H1 (cell line): Measurements from ENCODE around the gene PSME1. TPM values are rescaled to one million over a fixed set of nuclear protein-coding genes. Genes with fewer than 3 reads are reported as not detected.

Source experiments
- CHD1 ChIP-seq: IDR thresholded peaks from 2 replicates; pipeline ENCODE4 v1.6.1; 2012; ENCODE audit warnings: low read depth, low read length, improper control_type of control experiment
- POLR2AphosphoS5 ChIP-seq: IDR thresholded peaks from 2 replicates; pipeline ENCODE4 v1.6.1; 2011; ENCODE audit warnings: low read depth, low read length
- polyA plus RNA-seq, 7 experiments: library from polyadenylated mRNA; depleted of rRNA in 3 of 7; stranded (reverse) in 5 of 7; unstranded in 2 of 7; fragments of >200 nt in 5 of 7; fragments of 200-250 nt in 2 of 7; gene quantifications; 1 replicate in 5 of 7; 2 replicates in 1 of 7; 4 replicates in 1 of 7; pipeline versions ENCODE4 v1.2.1 to v1.2.3, GENCODE V29; 2011 to 2013; ENCODE audit warnings: missing spikeins in 2 of 7, mixed read lengths in 2 of 7
- total RNA-seq: library from RNA; stranded (reverse); fragmentation: NEBNext Ultra II Directional; extraction: Animal tissue kit (Norgen Biotek cat#: 25700); gene quantifications from 2 replicates; pipeline ENCODE4 v1.2.1, GENCODE V29; 2021
- TF ChIP-seq, protein P1 (sequence below): IDR thresholded peaks from 2 replicates; pipeline ENCODE4 v1.6.1; 2012; ENCODE audit warnings: inconsistent platforms

The PSME1 gene
- total and polyA plus RNA-seq, 2 of the 8 experiments (the other 6 are each of a cell fraction or from before 2014, with no cell fraction given): 74.9 to 85.9 TPM

DNA sequence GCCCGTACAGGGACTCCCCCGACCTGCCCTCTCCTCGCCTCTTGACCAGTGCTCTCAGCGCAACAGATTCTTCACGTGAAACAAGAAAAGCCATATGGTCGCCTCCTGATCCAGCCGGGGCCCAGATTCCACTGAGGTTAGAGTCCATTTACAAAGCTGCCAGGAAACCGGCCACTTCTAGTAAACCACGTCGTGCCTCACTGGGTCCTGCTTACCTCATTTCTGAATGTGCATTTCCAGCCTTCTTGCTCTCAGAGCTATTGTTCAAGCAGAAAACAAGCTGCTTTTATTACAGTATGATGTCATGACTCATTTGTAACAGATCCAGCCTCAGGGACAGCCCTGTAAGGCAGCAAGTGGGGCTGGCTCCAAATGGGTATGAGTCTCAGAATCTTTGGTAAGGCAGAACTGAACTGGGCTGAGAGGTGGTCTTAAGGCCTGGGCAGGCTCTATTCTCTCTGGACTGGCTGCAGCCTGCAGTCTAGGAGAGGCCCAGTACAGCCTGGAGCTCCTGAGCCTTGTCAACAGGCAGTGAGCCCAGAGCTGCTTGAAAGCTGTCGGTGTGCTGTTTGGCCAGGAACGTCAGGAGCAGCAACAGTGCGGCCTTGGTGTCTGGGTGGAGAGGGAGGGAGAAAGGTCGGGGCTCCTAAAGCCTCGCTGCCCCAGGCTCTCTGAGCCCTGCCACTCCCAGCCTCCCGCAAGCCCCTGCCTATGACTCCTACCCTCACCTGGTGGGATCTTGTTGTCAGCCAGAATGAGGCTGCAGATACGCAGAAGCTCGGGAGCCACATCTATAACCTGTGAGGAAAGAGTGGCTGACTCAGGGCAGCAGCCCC is 44.2 kb downstream of the PSME1 start (continued):
- TF ChIP-seq CHD1 (no peak), POLR2AphosphoS5 (no peak)
- TF ChIP-seq, protein P1, sequence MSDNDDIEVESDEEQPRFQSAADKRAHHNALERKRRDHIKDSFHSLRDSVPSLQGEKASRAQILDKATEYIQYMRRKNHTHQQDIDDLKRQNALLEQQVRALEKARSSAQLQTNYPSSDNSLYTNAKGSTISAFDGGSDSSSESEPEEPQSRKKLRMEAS: no peak
